Subcutaneous adipose tissue (tissue), 4 donors: ENCODE data around the gene PDE6B. TPM values are rescaled to one million over a fixed set of nuclear protein-coding genes. Genes with fewer than 3 reads are reported as not detected.

Experiments
- CTCF ChIP-seq: fragments of 450-650 bp; IDR thresholded peaks from one replicate; pipeline ENCODE4 v1.5.1; 2016; ENCODE audit warnings: low read depth, mild to moderate bottlenecking, control low read depth, antibody characterized with exemption, moderate library complexity
- total RNA-seq, 4 donors: library from RNA; depleted of rRNA; stranded (reverse); fragments of >200 nt; gene quantifications; one replicate each; pipeline ENCODE4 v1.1.0, GENCODE V29; 2016

The PDE6B gene
- total RNA-seq, 4 donors from 2014 or later, result 2.0 to 5.9 (median 3.8) TPM; not detected in 1

- no peak for TF ChIP-seq CTCF
These were observed 35.0 kb downstream of the PDE6B start for GRCh38 chr4:660401-660800.

GRCh38 chr4:661231-661630 lies 35.9 kb downstream of the PDE6B start:
- TF ChIP-seq CTCF, result no peak

GRCh38 chr4:661881-662761 lies 36.7 kb downstream of the PDE6B start:
- no peak for TF ChIP-seq CTCF

- TF ChIP-seq CTCF, result no peak
These were observed 37.7 kb downstream of the PDE6B start for GRCh38 chr4:663046-663437.

- TF ChIP-seq CTCF, result no peak
These were observed 38.4 kb downstream of the PDE6B start for GRCh38 chr4:663438-664428.

GRCh38 chr4:664713-665231 lies 39.4 kb downstream of the PDE6B start:
- no peak for TF ChIP-seq CTCF

- TF ChIP-seq CTCF, result no peak
These were observed 40.0 kb downstream of the PDE6B start for GRCh38 chr4:665381-665750.
